C4-2B (cell line): ENCODE results near the gene BNC2.

ENCODE experiments used
- CTCF ChIP-seq: fragments of 450-650 bp; conservative IDR thresholded peaks from 2 replicates; pipeline ENCODE4 v1.5.1; 2017; ENCODE audit warnings: mild to moderate bottlenecking
- ZFX ChIP-seq: fragments of 450-650 bp; IDR thresholded peaks from 2 replicates; pipeline ENCODE4 v1.6.1; 2017

GRCh38 chr9:16726029-16726428 lies 144.4 kb downstream of the BNC2 start:
- TF ChIP-seq CTCF (peak; percentile 33), ZFX (no peak)
